ENCODE data around the gene TAS2R40. TPM values are rescaled to one million over a fixed set of nuclear protein-coding genes. Genes with fewer than 3 reads are reported as not detected.

The TAS2R40 gene
- total RNA-seq, 1 donor from 2014 or later = not detected

- intact Hi-C loops (cut with micrococcal nuclease) = loop anchor here (2.0 kb wide), 1 partner anchor 208 kb away; no protein-coding TSS in a partner anchor
- Histone ChIP-seq H3K4me3 (no peak overlapping the region), H3K36me3 (no peaks in the 10 kb centered on the region), H3K27ac (replicated peaks) (no peak overlapping the region), H3K9me3 (replicated peaks) (no peaks in the 10 kb centered on the region), H3K27me3 (ENCODE audit: low read depth) (peaks cover 4% of the 10 kb centered on the region), H3K4me1 (no peaks in the 10 kb centered on the region)
- no peak for DNase-seq
- peak; percentile 100 for TF ChIP-seq CTCF (IDR thresholded peaks at IDR 0.05; ENCODE audit: borderline replicate concordance)
These were observed 6.8 kb upstream of the TAS2R40 start for GRCh38 chr7:143214789-143215679.

GRCh38 chr7:143216151-143216550 is 5.7 kb upstream of the TAS2R40 start:
- H3K27ac ChIP-seq (replicated peaks) = no peak overlapping the region
- no peak for DNase-seq
- TF ChIP-seq CTCF (IDR thresholded peaks at IDR 0.05; ENCODE audit: borderline replicate concordance) = no peak
- H3K36me3 ChIP-seq = no peaks in the 10 kb centered on the region
- intact Hi-C loops (cut with micrococcal nuclease) = no loop called here
- H3K27me3 ChIP-seq (ENCODE audit: low read depth) = peaks cover 4% of the 10 kb centered on the region
- H3K9me3 ChIP-seq (replicated peaks) = no peaks in the 10 kb centered on the region
- no peak overlapping the region for H3K4me3 ChIP-seq
- no peaks in the 10 kb centered on the region for H3K4me1 ChIP-seq

GRCh38 chr7:143216686-143217085 is 5.2 kb upstream of the TAS2R40 start:
- Histone ChIP-seq H3K9me3 (replicated peaks) (no peaks in the 10 kb centered on the region), H3K4me3 (no peak overlapping the region), H3K27ac (replicated peaks) (no peak overlapping the region), H3K4me1 (no peaks in the 10 kb centered on the region), H3K36me3 (no peaks in the 10 kb centered on the region), H3K27me3 (ENCODE audit: low read depth) (peaks cover 4% of the 10 kb centered on the region)
- DNase-seq = no peak
- no peak for TF ChIP-seq CTCF (IDR thresholded peaks at IDR 0.05; ENCODE audit: borderline replicate concordance)
- intact Hi-C loops (cut with micrococcal nuclease) = no loop called here

DNA sequence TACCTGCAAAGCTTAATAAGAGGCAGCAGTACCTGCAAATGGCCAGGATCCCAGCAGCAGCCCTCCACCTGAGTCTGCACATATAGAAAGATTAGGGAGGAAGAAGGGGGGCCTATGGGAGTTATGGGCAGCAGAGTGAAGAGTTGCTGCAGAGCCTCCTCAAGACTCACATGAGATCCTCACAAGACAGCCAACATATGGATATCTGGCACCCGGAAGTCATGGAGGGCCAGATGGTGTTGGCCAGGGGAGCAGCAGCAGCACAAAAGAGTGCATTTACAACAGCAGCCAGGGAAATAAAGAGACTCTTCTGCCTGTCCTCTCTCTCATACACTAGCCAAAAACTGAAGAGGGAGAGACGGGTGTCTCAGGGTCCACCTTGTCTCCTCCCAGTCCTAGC is 4.0 kb upstream of the TAS2R40 start:
- Histone ChIP-seq H3K27ac (replicated peaks) (no peak overlapping the region), H3K27me3 (ENCODE audit: low read depth) (peaks cover 14% of the 10 kb centered on the region), H3K9me3 (replicated peaks) (no peaks in the 10 kb centered on the region), H3K4me3 (no peak overlapping the region), H3K36me3 (no peaks in the 10 kb centered on the region), H3K4me1 (no peaks in the 10 kb centered on the region)
- no peak for DNase-seq
- no peak for TF ChIP-seq CTCF (IDR thresholded peaks at IDR 0.05; ENCODE audit: borderline replicate concordance)
- intact Hi-C loops (cut with micrococcal nuclease) = no loop called here

GRCh38 chr7:143221286-143221685 is 551 bp upstream of the TAS2R40 start:
- Histone ChIP-seq H3K27me3 (ENCODE audit: low read depth) (peaks cover 16% of the 10 kb centered on the region), H3K4me1 (no peaks in the 10 kb centered on the region), H3K36me3 (no peaks in the 10 kb centered on the region), H3K9me3 (replicated peaks) (no peaks in the 10 kb centered on the region), H3K4me3 (no peak overlapping the region), H3K27ac (replicated peaks) (no peak overlapping the region)
- TF ChIP-seq CTCF (IDR thresholded peaks at IDR 0.05; ENCODE audit: borderline replicate concordance) = no peak
- intact Hi-C loops (cut with micrococcal nuclease) = no loop called here
- no peak for DNase-seq

Data from left ventricle myocardium inferior (tissue), 1 donor.